Stimulated activated CD4-positive, alpha-beta T cell treated with anti-CD3 and anti-CD28 coated beads, Interleukin-1b, Interleukin-23, amount 100 ng/mL, for 4 hours (primary cell): ENCODE data around the gene ANXA2.

Experiments
- DNase-seq, 2 donors: peaks; one replicate each; pipeline ENCODE4 v3.0.0-alpha.2; 2020; ENCODE audit warnings: low read depth in 2 of 2

ANXA2 gene

DNA sequence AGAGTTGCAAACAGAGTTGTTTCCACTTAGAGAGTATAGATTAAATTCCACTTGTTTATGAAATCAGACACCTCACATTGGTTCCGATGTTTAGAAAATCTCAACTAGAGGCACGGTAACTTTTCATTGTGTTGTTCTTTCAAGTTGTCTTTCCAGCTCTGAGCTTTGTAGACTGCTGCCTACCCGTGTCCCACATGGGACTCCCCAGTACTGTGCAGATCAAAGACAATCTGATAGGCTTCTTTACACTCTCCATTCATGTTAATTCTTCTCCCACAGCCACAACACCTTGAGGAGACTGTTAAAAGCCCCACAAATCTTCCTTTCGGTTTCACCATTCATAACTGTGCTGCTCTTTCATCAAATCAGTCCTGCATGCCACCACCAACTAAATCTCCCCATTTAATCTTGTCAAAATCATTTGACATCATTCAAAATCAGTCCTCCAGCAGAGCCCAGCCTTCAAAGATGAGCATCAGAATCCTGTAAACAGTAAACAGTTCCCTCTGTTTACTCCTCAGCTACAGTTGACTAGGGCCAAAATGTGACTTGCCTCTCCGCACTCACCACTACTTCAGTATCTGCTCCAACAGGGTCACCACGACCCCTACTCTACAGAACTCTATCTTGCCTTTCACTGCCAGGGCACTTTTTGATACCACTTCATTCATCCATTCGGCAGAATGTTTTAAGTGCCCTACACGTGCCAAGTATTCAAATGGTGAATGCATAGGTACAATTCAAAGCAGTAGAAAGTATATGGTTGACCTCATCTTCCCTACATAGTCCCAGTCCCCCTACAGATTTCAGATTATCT lies 8.3 kb downstream of the ANXA2 start:
- DNase-seq: no peak

DNA sequence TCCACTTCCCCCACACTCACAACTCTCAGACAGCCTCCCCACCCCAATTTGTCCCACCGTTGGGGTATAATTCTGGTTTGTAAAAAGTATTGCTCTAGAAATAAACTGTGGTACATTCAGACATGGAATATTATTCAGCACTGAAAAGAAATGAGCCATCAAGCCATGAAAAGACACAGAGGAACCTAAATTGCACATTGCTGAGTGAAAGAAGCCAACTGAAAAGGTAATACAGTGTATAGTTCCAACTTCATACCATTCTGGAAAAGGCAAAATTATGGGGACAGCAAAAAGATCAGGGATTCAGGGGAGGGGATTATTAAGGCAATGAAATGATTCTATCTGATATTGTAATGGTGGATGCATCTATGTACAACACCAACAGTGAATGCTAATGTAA lies 10.5 kb downstream of the ANXA2 start:
- DNase-seq: no peak

DNA sequence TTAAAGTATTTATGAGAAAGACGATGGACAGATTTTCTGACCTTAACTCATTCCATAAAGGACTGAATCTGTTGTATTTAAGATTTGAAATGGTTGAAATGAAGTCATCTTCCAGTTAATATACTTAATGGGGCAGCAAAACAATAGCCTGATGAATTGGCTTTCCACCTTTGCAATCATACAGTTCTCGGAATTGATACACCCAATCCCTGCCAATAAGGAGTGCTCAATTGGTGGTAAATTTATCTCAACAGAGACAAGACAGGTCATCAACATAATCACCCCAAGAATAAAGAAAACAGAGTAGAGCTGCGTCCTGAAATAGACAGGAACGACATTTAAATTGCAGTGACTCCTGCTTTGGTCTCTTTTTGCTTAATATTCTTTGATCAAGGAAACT lies 11.2 kb downstream of the ANXA2 start:
- no peak for DNase-seq

DNA sequence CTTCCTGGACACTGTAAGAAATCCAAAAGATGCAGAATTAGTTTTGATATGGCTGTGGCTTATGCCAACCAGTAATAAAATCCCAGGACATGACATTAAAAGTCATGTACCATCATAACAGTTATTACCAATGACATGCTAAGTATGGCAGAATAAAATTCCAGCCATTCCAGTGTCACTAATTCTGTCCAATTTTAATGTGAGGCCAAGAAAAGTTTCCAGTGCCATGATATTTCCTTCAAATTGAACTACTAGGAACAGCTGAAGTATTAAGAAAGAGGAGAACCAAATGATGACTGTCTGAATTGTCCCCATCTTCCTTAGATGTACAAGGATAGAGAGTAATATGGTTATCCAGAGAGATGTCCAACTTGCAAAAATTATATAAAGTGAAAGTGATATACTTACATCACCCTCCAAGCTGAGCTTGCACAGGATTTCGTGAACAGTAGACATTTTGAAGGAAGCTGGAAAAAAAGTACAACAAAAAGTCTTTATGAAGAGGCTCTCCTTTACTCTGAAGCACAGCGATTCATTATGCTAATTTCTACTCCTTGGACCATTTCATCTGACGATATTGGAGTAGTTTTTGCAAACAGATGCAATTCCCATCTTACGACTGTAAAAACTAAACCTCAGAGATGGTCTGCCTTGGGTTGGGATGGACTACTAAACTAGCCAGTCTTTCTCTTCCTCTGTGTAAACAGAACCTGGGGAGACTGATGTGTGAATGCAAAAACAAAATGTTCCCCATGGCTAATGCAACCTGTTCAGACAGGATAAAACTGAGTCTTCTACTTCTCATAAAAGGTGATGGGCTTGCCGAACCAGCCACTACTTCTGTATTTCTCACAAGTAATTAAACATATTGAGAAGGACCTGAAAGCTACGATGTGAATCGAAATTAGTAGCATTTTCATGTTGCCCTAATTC lies 11.9 kb downstream of the ANXA2 start:
- DNase-seq: no peak

DNA sequence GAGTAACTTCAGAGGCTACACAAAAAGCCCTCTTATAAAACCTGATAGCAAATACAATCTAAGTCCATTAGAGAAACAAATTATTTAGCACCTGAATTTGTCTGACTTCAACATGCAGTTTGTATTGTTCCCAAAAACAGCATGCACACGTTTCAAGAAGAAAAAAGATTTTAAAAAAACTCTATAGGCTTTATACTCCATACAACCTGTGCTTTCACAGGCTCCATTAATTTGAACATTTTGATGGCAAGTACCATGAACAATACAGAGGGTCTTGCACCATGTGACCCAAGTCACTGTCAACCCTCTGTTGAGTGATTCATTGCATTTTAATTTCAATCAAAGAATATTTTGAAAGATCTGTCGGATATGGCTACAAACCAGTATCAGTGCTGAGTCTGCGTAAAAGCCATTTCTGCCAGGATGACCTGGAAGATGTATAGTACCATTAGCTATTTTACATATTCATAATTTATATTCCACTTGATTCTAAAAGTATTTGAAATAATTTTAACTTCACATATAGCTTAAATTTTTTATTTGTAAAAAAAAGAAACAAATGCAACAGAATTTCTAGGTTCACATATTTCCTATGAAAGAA lies 13.2 kb downstream of the ANXA2 start:
- DNase-seq: no peak

DNA sequence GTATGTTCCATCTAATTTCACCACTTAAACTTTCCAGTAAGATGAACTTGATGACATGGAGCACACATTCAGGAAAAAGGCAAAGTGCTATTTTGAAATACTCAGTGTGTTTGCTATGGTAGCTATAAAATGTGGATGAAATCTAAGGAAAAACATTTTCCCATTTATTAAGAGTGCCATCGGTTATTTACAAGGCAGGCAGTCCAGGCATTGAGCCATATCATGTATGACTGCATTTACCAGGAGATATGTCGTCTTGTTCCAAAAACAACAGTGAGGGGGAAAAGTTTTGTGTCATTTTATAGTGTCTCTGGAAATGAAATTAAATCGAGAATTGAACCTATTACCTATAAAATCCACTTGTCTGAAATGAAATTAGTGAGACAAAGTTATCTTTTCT lies 13.7 kb downstream of the ANXA2 start:
- DNase-seq: no peak

DNA sequence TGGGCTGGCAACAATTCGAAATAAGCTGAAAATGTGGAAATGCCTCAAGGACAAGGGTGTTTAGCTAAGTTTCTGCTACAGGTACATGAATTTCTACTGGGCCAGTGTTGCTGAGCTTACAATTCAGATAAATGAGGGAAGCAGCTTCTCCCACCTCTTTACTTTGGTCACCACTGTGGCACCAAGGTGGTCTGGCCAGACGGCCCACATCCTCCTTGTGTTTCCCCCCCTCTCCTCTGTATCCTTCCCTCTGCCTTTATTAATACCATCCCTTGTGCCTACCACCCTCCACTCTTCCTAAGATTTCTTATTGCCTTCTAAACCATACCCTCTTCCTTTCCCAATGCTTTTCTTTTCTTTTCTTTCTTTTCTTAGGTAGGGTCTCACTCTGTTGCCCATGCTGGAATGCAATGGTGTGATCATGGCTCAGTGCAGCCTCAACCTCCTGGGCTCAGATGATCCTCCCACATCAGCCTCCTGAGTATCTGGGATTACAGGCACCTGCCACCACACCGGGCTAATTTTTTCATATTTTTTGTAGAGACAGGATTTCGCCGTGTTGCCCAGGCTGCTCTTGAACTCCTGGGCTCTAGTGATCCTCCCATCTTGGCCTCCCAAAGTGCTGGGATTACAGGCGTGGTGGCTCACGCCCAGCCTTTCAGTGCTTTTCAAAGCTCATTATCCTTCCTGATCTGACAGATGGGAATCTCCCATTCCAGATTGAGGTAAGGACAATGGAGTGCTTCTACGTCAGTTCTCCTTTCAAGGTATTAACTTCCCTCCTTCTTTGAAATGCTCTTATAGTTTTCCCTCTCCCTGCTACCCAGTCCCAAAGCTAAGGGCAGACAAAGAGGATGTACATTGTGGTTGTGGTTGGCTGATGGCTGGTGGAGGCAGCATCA lies 14.8 kb downstream of the ANXA2 start:
- DNase-seq: no peak

DNA sequence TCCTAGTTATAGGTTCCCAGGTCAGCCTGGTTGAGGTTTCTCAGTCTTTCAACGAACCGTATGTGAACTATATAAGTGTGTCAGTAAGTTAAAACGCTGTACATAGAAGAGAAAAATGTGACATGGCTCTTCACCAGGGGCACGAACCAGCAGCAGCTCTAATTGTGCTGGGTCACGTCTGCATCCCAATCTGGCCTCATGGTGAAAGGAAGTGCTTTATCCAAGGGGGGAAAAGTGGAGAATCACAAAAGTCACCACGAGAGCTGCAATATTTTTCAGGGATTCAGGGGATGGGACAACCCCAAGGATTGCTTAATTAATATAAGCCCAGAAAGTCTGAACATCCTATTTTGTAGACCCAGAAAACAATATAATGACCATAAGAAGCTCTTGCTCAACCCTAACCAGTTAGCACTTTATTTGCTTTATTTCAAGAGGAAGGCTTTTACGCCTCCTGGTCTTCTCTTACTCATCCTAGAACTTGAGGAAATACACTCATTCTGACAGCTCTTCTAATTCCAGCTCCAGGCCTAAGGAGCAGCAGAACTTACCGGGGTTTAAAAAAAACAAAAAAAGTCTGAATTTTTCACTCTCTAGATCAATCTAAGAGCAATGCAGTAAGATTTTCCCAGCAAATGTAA lies 16.5 kb downstream of the ANXA2 start:
- DNase-seq: no peak

DNA sequence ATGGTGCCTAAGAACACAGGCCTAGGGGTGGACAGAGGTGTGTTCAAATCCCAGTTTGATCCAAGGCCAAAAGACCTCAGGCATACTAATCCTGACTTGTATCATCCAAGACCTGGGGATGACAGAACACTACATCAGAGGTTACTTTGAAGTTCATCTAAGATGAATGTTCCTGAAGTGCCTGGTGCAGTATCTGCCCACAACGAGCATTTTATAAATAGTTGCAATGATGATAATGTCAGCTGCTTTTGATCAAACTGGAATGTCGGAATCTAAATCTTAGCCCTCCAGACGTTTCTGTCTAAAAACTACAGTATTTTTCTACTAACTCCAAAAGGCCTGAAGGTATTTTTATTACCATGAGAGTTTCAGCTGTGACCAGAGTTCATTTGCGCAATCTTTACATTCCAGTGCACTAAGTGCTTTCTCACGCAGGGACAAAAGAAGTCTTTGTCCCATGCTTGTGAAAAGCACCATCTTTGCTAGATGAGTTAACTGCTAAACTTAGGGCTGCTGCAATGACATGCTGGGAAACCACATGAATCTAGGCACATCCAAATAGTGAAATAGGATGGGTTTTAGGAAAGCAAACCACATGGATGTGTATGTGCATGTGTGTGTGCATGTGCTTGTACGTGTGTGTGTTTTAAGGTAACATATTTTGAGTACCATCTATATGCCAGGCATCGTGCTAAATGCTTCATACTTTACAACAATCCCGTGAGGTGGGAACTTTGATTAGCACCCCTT lies 18.1 kb downstream of the ANXA2 start:
- no peak for DNase-seq

DNA sequence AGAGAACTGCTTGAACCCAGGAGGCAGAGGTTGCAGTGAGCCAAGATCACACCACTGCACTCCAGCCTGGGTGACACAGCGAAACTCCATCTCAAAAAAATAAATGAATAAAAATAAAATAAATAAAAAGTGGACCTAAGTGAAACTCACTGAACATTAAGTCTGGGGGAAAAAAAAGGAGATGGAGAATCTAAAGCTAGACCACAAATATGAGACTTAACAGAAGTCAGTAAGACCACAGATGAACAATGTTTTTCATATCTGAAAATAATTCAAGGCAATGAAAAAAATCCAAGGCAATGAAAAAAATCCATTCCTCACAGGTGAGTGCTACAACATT lies 18.6 kb downstream of the ANXA2 start:
- no peak for DNase-seq

DNA sequence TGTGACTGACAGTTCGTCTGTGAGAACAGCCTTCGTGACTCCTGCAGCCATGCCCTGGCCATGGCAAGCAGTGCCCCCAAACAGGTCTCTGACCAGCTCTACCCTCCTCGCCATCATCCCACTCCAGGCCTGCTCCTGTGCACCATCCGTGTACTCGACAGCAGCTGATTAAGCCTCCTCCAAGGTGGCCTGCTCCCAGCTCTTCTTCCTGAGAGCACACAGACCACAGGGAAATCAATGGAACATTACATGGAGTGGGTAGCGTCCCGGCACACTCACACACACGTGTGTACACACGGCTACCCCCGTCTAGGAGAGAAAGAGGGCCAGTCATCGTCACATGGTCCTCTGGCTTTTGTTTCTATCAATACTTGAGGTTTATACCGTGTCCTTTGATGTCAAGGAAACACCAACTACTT lies 21.1 kb downstream of the ANXA2 start:
- DNase-seq: no peak

DNA sequence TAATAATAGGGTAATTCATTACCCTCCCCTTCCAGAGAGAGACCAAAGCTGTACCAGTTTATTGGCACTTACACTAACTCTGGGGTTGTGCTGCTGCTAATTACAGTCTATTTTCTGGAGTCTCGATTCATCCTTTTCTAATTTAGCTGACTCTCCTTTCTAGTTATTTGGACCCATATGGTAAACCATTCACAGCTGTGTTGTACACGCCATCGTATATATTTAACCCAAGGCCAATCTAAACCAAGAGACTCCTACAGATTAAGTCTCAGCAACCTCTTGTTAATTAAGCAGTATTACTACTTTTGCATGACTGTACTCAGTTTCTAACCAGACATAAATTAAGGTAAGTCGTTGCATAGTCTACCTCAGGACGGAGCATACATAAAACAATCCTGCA lies 22.5 kb downstream of the ANXA2 start:
- no peak for DNase-seq

DNA sequence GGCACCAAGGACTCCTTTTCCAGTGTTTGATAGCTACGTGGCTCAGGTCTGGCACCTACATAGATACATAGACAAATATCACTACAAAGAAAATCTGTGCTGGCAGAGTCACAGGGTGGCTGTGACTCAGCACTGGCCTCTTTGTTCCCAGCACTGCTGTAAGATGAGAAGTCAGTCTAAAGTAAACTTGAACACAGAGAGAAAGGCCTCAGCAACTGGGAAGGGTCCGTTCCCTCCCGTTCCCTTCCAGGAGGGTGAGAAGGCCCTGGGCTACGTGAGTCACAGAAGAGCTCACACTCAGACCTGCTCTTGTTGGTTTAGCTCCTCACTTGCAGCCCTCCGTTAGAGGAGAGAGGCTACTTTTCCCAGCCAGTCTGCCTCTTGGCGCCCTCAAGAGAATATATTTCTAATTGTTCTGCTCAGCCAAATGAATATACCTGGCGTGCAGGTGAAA lies 23.1 kb downstream of the ANXA2 start:
- DNase-seq: no peak

DNA sequence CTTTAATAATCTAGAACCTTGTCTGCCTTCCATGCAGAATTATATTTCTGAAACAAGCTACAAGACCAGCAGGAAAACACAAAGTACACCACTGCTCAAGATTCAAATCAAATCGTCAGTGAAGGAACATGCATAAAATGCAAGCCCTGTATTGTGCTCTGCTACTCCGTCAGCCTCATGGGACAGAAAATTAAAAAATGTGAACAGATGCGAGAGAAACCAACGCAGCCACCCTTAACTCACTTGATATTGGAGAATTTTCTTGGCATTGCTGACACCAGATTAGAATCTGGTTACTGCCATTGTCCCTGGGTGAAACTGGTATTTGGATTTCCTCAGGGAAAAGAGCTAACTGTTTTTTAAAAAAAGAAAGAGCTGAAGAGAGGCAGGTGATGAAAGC lies 23.6 kb downstream of the ANXA2 start:
- no peak for DNase-seq

DNA sequence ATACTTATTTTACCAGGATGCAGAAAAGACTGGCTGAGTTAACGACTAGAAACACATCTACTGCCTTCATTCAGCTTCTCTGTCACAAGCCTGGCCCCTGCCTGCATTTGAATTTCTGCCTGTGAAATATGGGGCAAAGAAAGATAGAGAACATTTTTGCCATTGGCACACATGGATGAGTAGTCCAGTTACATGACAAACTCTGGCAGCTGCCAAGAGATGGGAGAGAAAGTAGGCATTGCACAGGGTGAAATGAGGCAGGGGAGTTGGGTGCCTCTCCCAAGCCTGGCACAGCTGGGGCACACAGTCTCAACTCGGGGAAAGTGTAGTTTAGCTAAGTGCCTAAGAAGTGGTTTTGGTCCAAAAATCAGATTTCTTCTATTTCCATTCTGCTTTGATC lies 24.0 kb downstream of the ANXA2 start:
- no peak for DNase-seq

DNA sequence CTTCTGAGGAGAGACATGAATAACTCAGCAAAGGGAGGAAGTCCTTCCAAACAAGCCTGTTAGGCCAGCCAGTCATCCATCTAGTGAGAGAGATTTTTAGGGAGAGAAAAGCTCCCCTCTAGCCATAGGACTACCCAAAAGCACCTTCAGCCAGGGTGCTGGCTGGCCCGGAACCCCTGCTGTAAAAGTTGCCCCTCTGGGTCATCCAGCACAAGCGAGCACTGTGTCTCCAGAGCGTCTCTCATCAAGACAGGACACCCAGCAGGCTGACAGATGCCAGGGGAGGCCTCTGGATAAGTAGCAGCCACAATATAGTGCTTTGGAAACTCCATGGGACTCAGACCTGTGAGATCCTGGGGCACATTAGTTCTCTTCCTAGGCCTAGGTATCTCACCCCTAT lies 24.5 kb downstream of the ANXA2 start:
- no peak for DNase-seq

DNA sequence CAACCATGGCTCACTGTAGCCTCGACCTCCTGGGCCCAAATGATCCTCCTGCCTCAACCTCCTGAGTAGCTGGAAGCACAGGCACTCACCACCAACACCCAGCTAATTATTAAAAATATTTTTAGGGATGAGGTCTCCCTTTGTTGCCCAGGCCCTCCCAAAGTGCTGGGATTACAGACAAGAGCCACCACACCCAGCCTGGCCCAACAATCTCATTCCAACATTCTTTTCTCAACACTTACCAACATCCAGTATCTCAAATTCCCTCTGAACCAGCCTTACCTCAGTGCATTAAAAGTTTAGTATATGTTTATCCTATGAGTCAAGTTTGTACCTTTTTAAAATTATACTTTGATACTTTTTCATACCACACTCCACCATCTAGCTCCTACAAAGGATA lies 25.0 kb downstream of the ANXA2 start:
- DNase-seq: no peak

DNA sequence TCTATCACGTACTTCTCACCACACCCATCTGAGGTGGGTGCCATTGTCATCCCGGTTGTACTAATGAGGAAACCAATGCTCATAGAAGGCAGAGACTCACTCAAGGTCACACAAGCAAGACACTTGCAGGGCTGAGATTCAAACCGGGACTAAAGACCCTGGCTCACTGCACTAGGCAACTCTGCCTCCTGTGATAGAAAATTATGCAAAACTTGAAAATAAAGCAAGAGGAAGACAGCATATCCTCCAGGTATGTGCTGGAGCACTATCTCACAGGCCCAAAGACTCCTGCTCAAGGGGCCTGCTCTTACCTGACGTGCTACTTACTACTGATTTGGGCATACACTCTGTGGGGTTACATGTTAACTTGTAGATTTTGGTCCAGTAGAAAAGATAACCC lies 25.6 kb downstream of the ANXA2 start:
- DNase-seq: no peak

DNA sequence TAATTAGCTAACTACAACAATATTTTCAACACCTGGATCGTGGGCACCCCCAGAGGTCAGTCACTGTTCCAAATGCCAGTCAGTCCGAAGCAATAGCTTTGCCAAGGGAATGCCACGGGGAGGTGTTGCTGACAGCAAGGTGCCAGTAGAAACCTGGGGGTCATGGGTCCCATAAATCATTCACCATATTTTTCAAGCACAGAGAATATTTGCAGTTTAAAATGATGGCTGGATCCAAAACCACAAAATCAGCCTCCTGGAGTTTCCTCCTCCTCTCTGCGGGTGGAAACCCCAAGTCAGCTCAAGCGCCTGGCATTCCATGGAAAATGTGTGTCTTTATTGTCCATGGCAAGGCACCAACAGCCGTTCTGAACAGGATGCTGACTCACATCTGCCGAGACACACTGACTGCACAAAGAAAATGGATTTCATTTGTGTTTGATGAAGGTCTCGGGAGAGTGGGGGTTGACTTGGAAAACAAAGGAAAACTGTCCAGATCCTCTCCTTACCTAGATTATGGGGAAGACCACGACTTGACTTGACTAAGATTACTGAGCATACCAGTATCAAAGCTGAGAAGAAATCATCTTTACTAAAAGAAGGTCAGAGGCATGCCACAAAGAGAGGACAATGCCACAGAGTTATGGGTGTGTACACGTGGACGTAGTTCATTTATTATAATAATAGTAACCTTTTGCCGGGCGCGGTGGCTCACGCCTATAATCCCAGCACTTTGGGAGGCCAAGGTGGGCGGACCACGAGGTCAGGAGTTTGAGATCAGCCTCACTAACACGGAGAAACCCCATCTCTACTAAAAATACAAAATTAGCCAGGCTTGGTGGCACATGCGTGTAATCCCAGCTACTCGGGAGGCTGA lies 26.4 kb downstream of the ANXA2 start:
- DNase-seq: no peak

DNA sequence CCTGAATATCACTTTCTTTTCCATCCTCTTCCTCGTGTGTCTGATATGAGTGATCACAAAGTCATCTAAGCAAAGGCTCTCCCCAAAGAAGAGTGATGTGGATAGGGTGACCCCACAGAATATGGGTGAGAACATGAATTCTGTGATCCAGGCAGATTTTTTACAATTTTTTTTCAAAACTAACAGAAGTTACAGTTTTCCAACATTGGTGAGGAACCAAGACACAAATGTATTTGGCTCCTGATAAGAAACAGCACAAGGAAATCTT lies 27.0 kb downstream of the ANXA2 start:
- no peak for DNase-seq
